GM12878 (cell line): ENCODE results near the gene BLTP3B. TPM values are rescaled to one million over a fixed set of nuclear protein-coding genes. Genes with fewer than 3 reads are reported as not detected.

Experiments
- ATAC-seq: fragments of 200-7000 bp; cut with Tn5 transposase; 3 replicates; pipeline ENCODE4 v1.9.1; 2020; ENCODE audit warnings: mild to moderate bottlenecking, moderate library complexity
- BruUV-seq: library from RNA; stranded (reverse); fragments of 400-500 nt; replicated peaks from 2 replicates; lab custom pipeline; 2021; lab: Mats Ljungman, UMichigan
- CTCF ChIA-PET: fragments of 300-600 bp; sonication (Branson Sonifier 250); formaldehyde crosslinking; extraction: SDS; loops from one replicate; lab custom pipeline; 2021; ENCODE audit warnings: inconsistent platforms; lab: Yijun Ruan, JAX
- POLR2A ChIA-PET: fragments of 350-600 bp; formaldehyde crosslinking; extraction: SDS; loops from one replicate; lab custom pipeline; 2021; ENCODE audit warnings: inconsistent platforms; lab: Charles Lee
- RAD21 ChIA-PET: fragments of 300-600 bp; sonication (Branson Sonifier 250); formaldehyde crosslinking; loops from one replicate; lab custom pipeline; 2023; ENCODE audit warnings: antibody characterized with exemption; ENCODE audit not compliant: unreplicated experiment; lab: Charles Lee
- SMC1A ChIA-PET: fragments of 300-600 bp; sonication (Branson Sonifier 250); formaldehyde crosslinking; loops from one replicate; lab custom pipeline; 2023; ENCODE audit not compliant: unreplicated experiment, uncharacterized antibody; lab: Charles Lee
- DNase-seq: peaks from one replicate; pipeline ENCODE4 v3.0.0-alpha.2; 2011; ENCODE audit warnings: low read depth, low spot score
- FAIRE-seq: peaks from 3 replicates; lab custom pipeline; 2011; peaks lifted over from hg19 to GRCh38; lab: Jason Lieb, UNC
- H2AFZ ChIP-seq: 2 replicates; pipeline ENCODE4 v1.6.0; 2011; ENCODE audit warnings: low read depth, low read length, control low read depth; ENCODE audit not compliant: control insufficient read depth
- H3K27ac ChIP-seq: 2 replicates; pipeline ENCODE4 v1.5.1; 2011; ENCODE audit warnings: control low read depth; ENCODE audit not compliant: control insufficient read depth, insufficient read depth
- H3K27me3 ChIP-seq, 2 experiments: replicated peaks in 1 of 2; 2 replicates each; pipeline versions ENCODE4 v1.6.0 to v1.6.1; 2011; ENCODE audit warnings: low read length in 1 of 2; ENCODE audit not compliant: control insufficient read depth in 2 of 2, insufficient read depth in 2 of 2
- H3K36me3 ChIP-seq, 2 experiments: 2 replicates each; pipeline ENCODE4 v1.5.1; 2011; ENCODE audit warnings: low read length in 1 of 2; ENCODE audit not compliant: control insufficient read depth in 2 of 2, insufficient read depth in 2 of 2
- H3K4me1 ChIP-seq: 2 replicates; pipeline ENCODE4 v1.6.1; 2011; ENCODE audit warnings: mild to moderate bottlenecking, low read length, moderate library complexity, mixed read lengths; ENCODE audit not compliant: control insufficient read depth, insufficient read depth
- H3K4me2 ChIP-seq: 2 replicates; pipeline ENCODE4 v1.6.0; 2011; ENCODE audit warnings: control low read depth; ENCODE audit not compliant: control insufficient read depth, insufficient read depth
- H3K4me3 ChIP-seq: fragments of 200-600 bp; sonication (generic); 2 replicates; pipeline ENCODE4 v1.5.1; 2016
- H3K79me2 ChIP-seq: 2 replicates; pipeline ENCODE4 v1.6.0; 2011; ENCODE audit warnings: low read length; ENCODE audit not compliant: control insufficient read depth, insufficient read depth
- H3K9ac ChIP-seq: 2 replicates; pipeline ENCODE4 v1.8.0; 2011; ENCODE audit warnings: low read length, control low read depth, mixed read lengths; ENCODE audit not compliant: control insufficient read depth, insufficient read depth
- H3K9me3 ChIP-seq: replicated peaks from 3 replicates; pipeline ENCODE4 v1.5.1; 2011; ENCODE audit warnings: mild to moderate bottlenecking, low read length; ENCODE audit not compliant: control insufficient read depth, insufficient read depth
- H4K20me1 ChIP-seq: 2 replicates; pipeline ENCODE4 v1.6.0; 2011; ENCODE audit not compliant: control insufficient read depth, insufficient read depth
- CBX5 ChIP-seq: sonication (generic); IDR thresholded peaks from 2 replicates; pipeline ENCODE4 v1.6.1; 2016; ENCODE audit warnings: low read depth, moderate library complexity, mild to moderate bottlenecking, inconsistent platforms
- NFIC ChIP-seq: IDR thresholded peaks from 2 replicates; pipeline ENCODE4 v1.6.1; 2012; ENCODE audit warnings: low read depth, mild to moderate bottlenecking, inconsistent platforms, low read length, moderate library complexity
- ZZZ3 ChIP-seq: IDR thresholded peaks from 2 replicates; pipeline ENCODE4 v1.6.1; 2011; ENCODE audit warnings: low read depth; ENCODE audit not compliant: control insufficient read depth, insufficient read length
- WGBS: methylation state at CpG from one replicate; pipeline ENCODE4 v1.1.6; 2016; ENCODE audit warnings: low lambda C conversion rate; ENCODE audit not compliant: insufficient replicate concordance, insufficient coverage; ENCODE audit errors: missing lambda C conversion rate; 5-methylcytosine and 5-hydroxymethylcytosine counted together
- in situ Hi-C: fragments of 300-500 bp; cut with MboI; formaldehyde crosslinking; loops from 9 replicates; pipeline ENCODE4 v1.14.3; 2018; ENCODE audit warnings: mixed read lengths
- intact Hi-C: fragments of 100-400 bp; cut with micrococcal nuclease; formaldehyde crosslinking; loops from one replicate; pipeline ENCODE4 v1.14.2; 2022; ENCODE audit not compliant: unreplicated experiment
- polyA plus RNA-seq, 11 experiments: library from polyadenylated mRNA; depleted of rRNA in 4 of 11; unstranded in 6 of 11; stranded (reverse) in 5 of 11; fragments of >200 nt; fragmentation: Nextera tagmentation in 4 of 11; fragmentation: Illumina TruSeq in 1 of 11; extraction: Ambion mirVana in 4 of 11; extraction: Trizol in 1 of 11; gene quantifications; 1 replicate in 1 of 11; 2 replicates in 10 of 11; pipeline versions ENCODE4 v1.2.1 to v1.2.3, GENCODE V29; 2011 to 2016; ENCODE audit warnings: inconsistent platforms in 2 of 11, missing spikeins in 2 of 11, low read depth in 1 of 11
- total RNA-seq, 4 experiments: library from RNA; depleted of rRNA in 3 of 4; stranded (reverse); fragments of >200 nt in 3 of 4; fragmentation: Illumina TruSeq in 1 of 4; extraction: Trizol in 1 of 4; gene quantifications; 2 replicates each; pipeline versions ENCODE4 v1.2.1 to v1.2.3, GENCODE V29; 2013 to 2021

The BLTP3B gene
- total and polyA plus RNA-seq, 10 of the 15 experiments (the other 5 are each of a cell fraction or from before 2014, with no cell fraction given): 3.6 to 23.6 (median 17.0) TPM

DNA sequence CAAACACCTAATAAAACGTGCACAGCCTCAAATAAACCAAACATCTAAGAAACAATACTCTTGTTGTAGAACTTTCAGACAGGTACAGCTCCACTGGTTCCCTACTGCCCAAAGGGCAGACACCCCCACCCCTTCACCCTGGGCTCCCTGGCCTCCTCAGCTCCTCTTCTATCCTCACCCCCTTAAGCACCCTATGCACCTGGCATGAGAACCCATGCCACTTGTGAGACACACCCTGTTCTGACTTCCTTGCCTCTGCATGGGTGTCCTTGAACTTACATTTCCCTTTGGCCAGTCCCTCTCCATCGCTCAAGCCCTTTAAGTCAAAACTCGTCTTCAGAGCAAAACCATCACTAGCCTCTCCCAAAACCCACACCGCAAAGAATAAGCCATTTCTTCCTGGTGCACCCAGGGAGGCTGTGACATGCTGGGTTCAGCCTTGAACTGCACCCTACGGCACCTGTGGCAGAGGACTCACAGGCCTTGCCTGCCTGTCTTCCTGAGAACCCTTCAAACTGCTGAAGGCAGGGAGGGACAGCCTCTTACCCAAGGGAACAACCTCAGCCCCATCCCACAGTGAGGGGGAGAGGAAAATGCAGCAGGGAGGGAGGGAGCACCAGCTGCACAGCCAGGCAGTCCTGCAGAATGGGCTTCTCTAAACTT is 45.3 kb upstream of the BLTP3B start:
- Histone ChIP-seq H3K79me2 (no peaks in the 10 kb centered on the region; the same call in 1 of the 2 replicates), H3K4me2 (no peak overlapping the region), H3K36me3 (peaks cover 0 to 4% of the 10 kb centered on the region in 2 experiments; a peak in 1 of 4 replicates), H3K9me3 (no peaks in the 10 kb centered on the region; the same call in 2 of the 3 replicates), H3K4me3 (no peak overlapping the region), H3K27ac (no peak overlapping the region), H2AFZ (no peak overlapping the region), H4K20me1 (no peaks in the 10 kb centered on the region), H3K4me1 (peaks cover 21% of the 10 kb centered on the region), H3K27me3 (no peaks in the 10 kb centered on the region), H3K9ac (no peak overlapping the region)
- TF ChIP-seq ZZZ3: no peak
- SMC1A ChIA-PET: interaction anchor here (1.0 to 1.1 kb wide), 2 partner anchors 24 to 85 kb away, joined by 3 read pairs; no protein-coding TSS in a partner anchor
- RAD21 ChIA-PET: no interaction called here
- CTCF ChIA-PET: interaction anchor here (1.2 kb wide), 1 partner anchor 8 kb away, joined by 3 read pairs; no protein-coding TSS in a partner anchor
- POLR2A ChIA-PET: no interaction called here
- ATAC-seq (no peak), FAIRE-seq (no peak), DNase-seq (no peak)
- 99% methylated on average over 5 of the region's 5 CpGs for WGBS
- no TSS peak for BruUV-seq
- in situ Hi-C loops: no loop called here
- intact Hi-C loops: no loop called here

DNA sequence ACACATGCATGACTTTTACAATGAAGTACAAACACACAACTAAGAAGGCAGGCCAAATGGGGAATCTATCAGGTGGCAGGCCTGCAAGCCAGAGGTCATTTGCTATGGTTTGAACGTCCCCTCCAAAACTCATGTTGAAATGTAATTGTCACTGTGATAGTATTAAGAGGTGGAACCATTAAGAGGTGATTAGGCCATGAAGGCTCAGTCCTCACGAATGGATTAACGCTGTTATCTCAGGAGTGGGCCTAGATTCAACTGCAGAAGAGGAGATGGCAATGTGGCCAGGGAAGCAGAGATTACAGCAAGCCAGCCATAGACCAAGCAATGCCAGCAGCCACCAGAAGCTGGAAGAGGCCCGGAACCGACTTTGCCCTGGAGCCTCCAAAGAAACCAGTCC is 44.4 kb upstream of the BLTP3B start:
- ChIA-PET RAD21 (no interaction called here), CTCF (interaction anchor here (1.2 kb wide), 1 partner anchor 9 kb away, joined by 3 read pairs; no protein-coding TSS in a partner anchor), POLR2A (no interaction called here), SMC1A (interaction anchor here (1.1 kb wide), 1 partner anchor 84 kb away, joined by 3 read pairs; no protein-coding TSS in a partner anchor)
- H3K4me2 ChIP-seq: no peak overlapping the region
- no peak for FAIRE-seq
- no peak overlapping the region for H3K9ac ChIP-seq
- ATAC-seq: no peak
- DNase-seq: no peak
- H3K9me3 ChIP-seq: no peaks in the 10 kb centered on the region; the same call in 2 of the 3 replicates
- intact Hi-C loops (no loop called here), in situ Hi-C loops (no loop called here)
- no peaks in the 10 kb centered on the region for H3K27me3 ChIP-seq
- peaks cover 21% of the 10 kb centered on the region for H3K4me1 ChIP-seq
- H3K4me3 ChIP-seq: no peak overlapping the region
- H3K79me2 ChIP-seq: no peaks in the 10 kb centered on the region; the same call in 1 of the 2 replicates
- BruUV-seq: no TSS peak
- H2AFZ ChIP-seq: no peak overlapping the region
- WGBS: 83% methylated on average over 5 of the region's 5 CpGs
- H3K27ac ChIP-seq: no peak overlapping the region
- peaks cover 0 to 4% of the 10 kb centered on the region in 2 experiments; a peak in 1 of 4 replicates for H3K36me3 ChIP-seq
- TF ChIP-seq NFIC (no peak), CBX5 (no peak)
- no peaks in the 10 kb centered on the region for H4K20me1 ChIP-seq
